HAP-1 (cell line): ENCODE results near the gene ELMOD3.

Experiments used
- DNase-seq, 2 experiments: peaks; one replicate each; pipeline ENCODE4 v3.0.0-alpha.2; 2016 to 2020; ENCODE audit warnings: low spot score in 2 of 2
- H3K27me3 ChIP-seq: fragments of 250-450 bp; sonication (Bioruptor Pico); 2 replicates; pipeline ENCODE4 v1.5.1; 2020; ENCODE audit warnings: low read depth, mild to moderate bottlenecking, moderate library complexity
- H3K36me3 ChIP-seq: fragments of 250-450 bp; sonication (Bioruptor Pico); replicated peaks from 2 replicates; pipeline ENCODE4 v1.5.1; 2020; ENCODE audit warnings: mild to moderate bottlenecking
- H3K4me1 ChIP-seq: fragments of 250-450 bp; sonication (Bioruptor Pico); 2 replicates; pipeline ENCODE4 v1.5.1; 2020; ENCODE audit warnings: mild to moderate bottlenecking
- H3K4me3 ChIP-seq: fragments of 250-450 bp; sonication (Bioruptor Pico); 2 replicates; pipeline ENCODE4 v1.5.1; 2020; ENCODE audit warnings: mild to moderate bottlenecking, moderate library complexity
- H3K9me3 ChIP-seq: fragments of 250-450 bp; sonication (Bioruptor Pico); 2 replicates; pipeline ENCODE4 v1.5.1; 2020; ENCODE audit warnings: mild to moderate bottlenecking, moderate library complexity
- in situ Hi-C: fragments of 300-500 bp; cut with MboI; formaldehyde crosslinking; loops from 3 replicates; pipeline ENCODE4 v1.14.3; 2020; ENCODE audit warnings: low sequenced_read_pairs, inconsistent platforms, mixed read lengths

The ELMOD3 gene

GRCh38 chr2:85421260-85422071 lies 66.9 kb downstream of the ELMOD3 start:
- in situ Hi-C loops, result no loop called here
- H3K9me3 ChIP-seq, result no peaks in the 10 kb centered on the region
- H3K4me3 ChIP-seq, result no peak overlapping the region
- H3K36me3 ChIP-seq, result no peaks in the 10 kb centered on the region
- H3K4me1 ChIP-seq, result peaks cover 24% of the 10 kb centered on the region
- no peaks in the 10 kb centered on the region for H3K27me3 ChIP-seq
- DNase-seq, result no peak

GRCh38 chr2:85422072-85422457 lies 67.5 kb downstream of the ELMOD3 start:
- H3K9me3 ChIP-seq, result no peaks in the 10 kb centered on the region
- no peak for DNase-seq
- no peaks in the 10 kb centered on the region for H3K36me3 ChIP-seq
- H3K4me1 ChIP-seq, result peaks cover 24% of the 10 kb centered on the region
- in situ Hi-C loops, result no loop called here
- H3K4me3 ChIP-seq, result no peak overlapping the region
- no peaks in the 10 kb centered on the region for H3K27me3 ChIP-seq

GRCh38 chr2:85423525-85423924 lies 69.0 kb downstream of the ELMOD3 start:
- Histone ChIP-seq H3K4me3 (no peak overlapping the region), H3K4me1 (peaks cover 28% of the 10 kb centered on the region), H3K9me3 (no peaks in the 10 kb centered on the region), H3K27me3 (no peaks in the 10 kb centered on the region), H3K36me3 (no peaks in the 10 kb centered on the region)
- in situ Hi-C loops, result no loop called here
- no peak for DNase-seq

- Histone ChIP-seq H3K9me3 (no peaks in the 10 kb centered on the region), H3K4me1 (peaks cover 18% of the 10 kb centered on the region), H3K27me3 (no peaks in the 10 kb centered on the region), H3K36me3 (no peaks in the 10 kb centered on the region), H3K4me3 (no peak overlapping the region)
- DNase-seq, result no peak
- in situ Hi-C loops, result no loop called here
These were observed 71.0 kb downstream of the ELMOD3 start for GRCh38 chr2:85425588-85425987.

GRCh38 chr2:85427300-85427835 lies 72.8 kb downstream of the ELMOD3 start:
- Histone ChIP-seq H3K27me3 (no peaks in the 10 kb centered on the region), H3K36me3 (no peaks in the 10 kb centered on the region), H3K4me3 (no peak overlapping the region), H3K4me1 (peaks cover 13% of the 10 kb centered on the region), H3K9me3 (no peaks in the 10 kb centered on the region)
- in situ Hi-C loops, result no loop called here
- DNase-seq, result no peak

- Histone ChIP-seq H3K4me1 (peaks cover 13% of the 10 kb centered on the region), H3K4me3 (no peak overlapping the region), H3K27me3 (no peaks in the 10 kb centered on the region), H3K36me3 (no peaks in the 10 kb centered on the region), H3K9me3 (no peaks in the 10 kb centered on the region)
- in situ Hi-C loops, result no loop called here
- DNase-seq, result peak in 1 of 2 experiments; percentile 27
These were observed 73.8 kb downstream of the ELMOD3 start for GRCh38 chr2:85428343-85428881.

- no peaks in the 10 kb centered on the region for H3K36me3 ChIP-seq
- peaks cover 13% of the 10 kb centered on the region for H3K4me1 ChIP-seq
- no peaks in the 10 kb centered on the region for H3K9me3 ChIP-seq
- no peak overlapping the region for H3K4me3 ChIP-seq
- in situ Hi-C loops, result no loop called here
- DNase-seq, result no peak
- H3K27me3 ChIP-seq, result no peaks in the 10 kb centered on the region
These were observed 74.8 kb downstream of the ELMOD3 start for GRCh38 chr2:85429213-85429923.

GRCh38 chr2:85429924-85430289 lies 75.3 kb downstream of the ELMOD3 start:
- Histone ChIP-seq H3K27me3 (no peaks in the 10 kb centered on the region), H3K4me1 (peaks cover 13% of the 10 kb centered on the region), H3K9me3 (no peaks in the 10 kb centered on the region), H3K36me3 (no peaks in the 10 kb centered on the region), H3K4me3 (no peak overlapping the region)
- in situ Hi-C loops, result loop anchor here (10.0 kb wide), 1 partner anchor 185 kb away; the partner anchor contains the start of genes C2orf68 and USP39
- no peak for DNase-seq

- H3K4me1 ChIP-seq, result peaks cover 13% of the 10 kb centered on the region
- no peaks in the 10 kb centered on the region for H3K9me3 ChIP-seq
- no peak overlapping the region for H3K4me3 ChIP-seq
- in situ Hi-C loops, result loop anchor here (10.0 kb wide), 1 partner anchor 184 kb away; the partner anchor contains the start of genes C2orf68 and USP39
- no peak for DNase-seq
- no peaks in the 10 kb centered on the region for H3K27me3 ChIP-seq
- no peaks in the 10 kb centered on the region for H3K36me3 ChIP-seq
These were observed 76.4 kb downstream of the ELMOD3 start for GRCh38 chr2:85430752-85431569.

- Histone ChIP-seq H3K4me3 (no peak overlapping the region), H3K4me1 (peaks cover 13% of the 10 kb centered on the region), H3K9me3 (no peaks in the 10 kb centered on the region), H3K27me3 (no peaks in the 10 kb centered on the region), H3K36me3 (no peaks in the 10 kb centered on the region)
- DNase-seq, result no peak
- in situ Hi-C loops, result loop anchor here (10.0 kb wide), 1 partner anchor 183 kb away; the partner anchor contains the start of genes C2orf68 and USP39
These were observed 77.1 kb downstream of the ELMOD3 start for GRCh38 chr2:85431570-85432205.

- Histone ChIP-seq H3K36me3 (no peaks in the 10 kb centered on the region), H3K9me3 (no peaks in the 10 kb centered on the region), H3K4me3 (no peak overlapping the region), H3K27me3 (no peaks in the 10 kb centered on the region), H3K4me1 (peaks cover 18% of the 10 kb centered on the region)
- DNase-seq, result no peak
- in situ Hi-C loops, result loop anchor here (10.0 kb wide), 1 partner anchor 181 kb away; the partner anchor contains the start of genes C2orf68 and USP39
These were observed 79.0 kb downstream of the ELMOD3 start for GRCh38 chr2:85433511-85434089.

GRCh38 chr2:85434696-85435095 lies 80.1 kb downstream of the ELMOD3 start:
- peaks cover 15% of the 10 kb centered on the region for H3K4me1 ChIP-seq
- H3K9me3 ChIP-seq, result no peaks in the 10 kb centered on the region
- in situ Hi-C loops, result loop anchor here (10.0 kb wide), 1 partner anchor 180 kb away; the partner anchor contains the start of genes C2orf68 and USP39
- no peak for DNase-seq
- H3K27me3 ChIP-seq, result no peaks in the 10 kb centered on the region
- H3K36me3 ChIP-seq, result no peaks in the 10 kb centered on the region
- no peak overlapping the region for H3K4me3 ChIP-seq
